SK-N-SH treated with all-trans-retinoic acid at 6 μM for 48 hours (cell line): ENCODE results near the gene AZU1.

Source experiments
- ATAC-seq: fragments of 200-7000 bp; cut with Tn5 transposase; 3 replicates; pipeline ENCODE4 v1.9.1; 2020; ENCODE audit warnings: mild to moderate bottlenecking, moderate library complexity
- ARNTL ChIP-seq: fragments of 450-650 bp; formaldehyde crosslinking; IDR thresholded peaks from 2 replicates; pipeline ENCODE4 v1.5.0; 2020; ENCODE audit warnings: low read depth, mild to moderate bottlenecking, moderate library complexity, borderline replicate concordance
- BACH2 ChIP-seq: fragments of 250-450 bp; sonication (Bioruptor Pico); IDR thresholded peaks from 2 replicates; pipeline ENCODE4 v1.9.0; 2021; ENCODE audit warnings: mild to moderate bottlenecking, borderline replicate concordance
- CREB5 ChIP-seq: fragments of 250-450 bp; sonication (Bioruptor Pico); IDR thresholded peaks from 2 replicates; pipeline ENCODE4 v1.5.1; 2020; ENCODE audit warnings: low read depth, mild to moderate bottlenecking, moderate library complexity
- CSRNP3 ChIP-seq: fragments of 250-450 bp; sonication (Bioruptor Pico); IDR thresholded peaks from 2 replicates; pipeline ENCODE4 v1.5.1; 2021; ENCODE audit warnings: mild to moderate bottlenecking, moderate library complexity
- ESRRG ChIP-seq: fragments of 250-450 bp; sonication (Bioruptor Pico); IDR thresholded peaks from 2 replicates; pipeline ENCODE4 v1.6.1; 2021; ENCODE audit warnings: mild to moderate bottlenecking
- GLIS3 ChIP-seq: fragments of 250-450 bp; sonication (Bioruptor Pico); IDR thresholded peaks from 2 replicates; pipeline ENCODE4 v1.5.0; 2020; ENCODE audit warnings: mild to moderate bottlenecking, moderate library complexity
- ISL1 ChIP-seq: fragments of 250-450 bp; sonication (Bioruptor Pico); IDR thresholded peaks from 2 replicates; pipeline ENCODE4 v2.1.2; 2022; ENCODE audit warnings: mild to moderate bottlenecking, moderate library complexity
- OSR1 ChIP-seq: fragments of 250-450 bp; sonication (Bioruptor Pico); IDR thresholded peaks from 2 replicates; pipeline ENCODE4 v1.8.0; 2022; ENCODE audit warnings: moderate library complexity, mild to moderate bottlenecking, inconsistent platforms
- PATZ1 ChIP-seq: fragments of 250-450 bp; sonication (Bioruptor Pico); IDR thresholded peaks from 2 replicates; pipeline ENCODE4 v1.8.0; 2020; ENCODE audit warnings: mild to moderate bottlenecking, moderate library complexity, borderline replicate concordance
- POU6F1 ChIP-seq: fragments of 250-450 bp; sonication (Bioruptor Pico); IDR thresholded peaks from 2 replicates; pipeline ENCODE4 v1.8.0; 2021; ENCODE audit warnings: low read depth, mild to moderate bottlenecking, moderate library complexity, borderline replicate concordance
- PPARA ChIP-seq: fragments of 250-450 bp; sonication (Bioruptor Pico); IDR thresholded peaks from 2 replicates; pipeline ENCODE4 v1.5.0; 2020; ENCODE audit warnings: mild to moderate bottlenecking, borderline replicate concordance
- RARB ChIP-seq: fragments of 250-450 bp; sonication (Bioruptor Pico); IDR thresholded peaks from 2 replicates; pipeline ENCODE4 v1.8.0; 2021; ENCODE audit warnings: mild to moderate bottlenecking, moderate library complexity
- SNAI2 ChIP-seq: fragments of 250-450 bp; sonication (Bioruptor Pico); IDR thresholded peaks from 2 replicates; pipeline ENCODE4 v1.5.0; 2020; ENCODE audit warnings: mild to moderate bottlenecking, moderate library complexity
- TCF4 ChIP-seq: fragments of 250-450 bp; sonication (Bioruptor Pico); IDR thresholded peaks from 2 replicates; pipeline ENCODE4 v1.8.0; 2021; ENCODE audit warnings: mild to moderate bottlenecking, moderate library complexity, borderline replicate concordance
- TOX ChIP-seq: fragments of 250-450 bp; sonication (Bioruptor Pico); IDR thresholded peaks from 2 replicates; pipeline ENCODE4 v1.8.0; 2021; ENCODE audit warnings: mild to moderate bottlenecking, moderate library complexity, borderline replicate concordance
- TSHZ2 ChIP-seq: fragments of 250-450 bp; sonication (Bioruptor Pico); IDR thresholded peaks from 2 replicates; pipeline ENCODE4 v1.5.0; 2020; ENCODE audit warnings: mild to moderate bottlenecking, moderate library complexity
- ZC3H10 ChIP-seq: fragments of 250-450 bp; sonication (Bioruptor Pico); IDR thresholded peaks from 2 replicates; pipeline ENCODE4 v1.5.1; 2021; ENCODE audit warnings: mild to moderate bottlenecking, moderate library complexity
- ZFP30 ChIP-seq: fragments of 450-650 bp; formaldehyde crosslinking; IDR thresholded peaks from 2 replicates; pipeline ENCODE4 v1.5.0; 2022; ENCODE audit warnings: mild to moderate bottlenecking, moderate library complexity
- ZNF565 ChIP-seq: fragments of 450-650 bp; formaldehyde crosslinking; conservative IDR thresholded peaks from 2 replicates; pipeline ENCODE4 v1.5.0; 2020; ENCODE audit warnings: low read depth, mild to moderate bottlenecking, moderate library complexity
- ZNF70 ChIP-seq: fragments of 450-650 bp; formaldehyde crosslinking; IDR thresholded peaks from 2 replicates; pipeline ENCODE4 v1.5.0; 2020; ENCODE audit warnings: mild to moderate bottlenecking, moderate library complexity
- ZNF8 ChIP-seq: fragments of 450-650 bp; formaldehyde crosslinking; IDR thresholded peaks from 2 replicates; pipeline ENCODE4 v1.5.0; 2020; ENCODE audit warnings: mild to moderate bottlenecking, moderate library complexity

Gene AZU1

GRCh38 chr19:873561-874041 lies 46.0 kb downstream of the AZU1 start:
- ATAC-seq: no peak
- TF ChIP-seq PPARA (CRISPR knock-in tag) (no peak), ZC3H10 (CRISPR knock-in tag) (no peak), RARB (CRISPR knock-in tag) (no peak), ZNF8 (CRISPR knock-in tag) (no peak), PATZ1 (CRISPR knock-in tag) (no peak), TSHZ2 (CRISPR knock-in tag) (no peak)

GRCh38 chr19:875265-875879 lies 47.7 kb downstream of the AZU1 start:
- no peak for ATAC-seq
- no peak for TF ChIP-seq SNAI2 (CRISPR knock-in tag)
- TF ChIP-seq ESRRG: no peak
- TF ChIP-seq ARNTL: no peak
- TF ChIP-seq ZNF565: no peak
- no peak for TF ChIP-seq PATZ1 (CRISPR knock-in tag)
- TF ChIP-seq ZFP30: no peak
- no peak for TF ChIP-seq CREB5 (CRISPR knock-in tag)
- no peak for TF ChIP-seq POU6F1 (CRISPR knock-in tag)
- TF ChIP-seq BACH2 (CRISPR knock-in tag): no peak
- TF ChIP-seq ZC3H10 (CRISPR knock-in tag): no peak
- no peak for TF ChIP-seq ZNF8 (CRISPR knock-in tag)

- ATAC-seq: no peak
- TF ChIP-seq OSR1 (CRISPR knock-in tag) (no peak), GLIS3 (no peak), CSRNP3 (CRISPR knock-in tag) (no peak), TCF4 (CRISPR knock-in tag) (no peak), POU6F1 (CRISPR knock-in tag) (no peak), ARNTL (no peak), ZC3H10 (CRISPR knock-in tag) (no peak), ESRRG (no peak), ZNF8 (CRISPR knock-in tag) (no peak), ZNF565 (no peak), ISL1 (no peak), ZNF70 (CRISPR knock-in tag) (no peak), RARB (CRISPR knock-in tag) (no peak), PPARA (CRISPR knock-in tag) (no peak), ZFP30 (no peak), CREB5 (CRISPR knock-in tag) (no peak), TOX (CRISPR knock-in tag) (no peak)
Observed at GRCh38 chr19:876089-876488, 48.5 kb downstream of the AZU1 start.
